WTC11 (cell line): ENCODE results near the gene DBX1. TPM values are rescaled to one million over a fixed set of nuclear protein-coding genes. Genes with fewer than 3 reads are reported as not detected.

Experiments used
- total RNA-seq: library from RNA; stranded (reverse); gene quantifications from 3 replicates; pipeline ENCODE4 v1.2.3, GENCODE V29; 2021

The DBX1 gene
- total RNA-seq, 1 experiment from 2014 or later, result 0.24 TPM

Other genes starting within 250 kb of the DBX1 start
- 32.7 to 51.3 TPM (median 47.3 TPM) in 3 replicates for gene HTATIP2, start 203.2 kb upstream of the DBX1 start, total RNA-seq
- 26.7 to 31.4 TPM (median 28.0 TPM) in 3 replicates for gene PRMT3, start 227.2 kb upstream of the DBX1 start, total RNA-seq